Stimulated activated CD4-positive, alpha-beta T cell treated with anti-CD3 and anti-CD28 coated beads, Interleukin-15, amount 100 ng/mL, for 24 hours (primary cell): ENCODE results near the gene SAXO2.
"Not testable (repeated sequence)": the region's sequence is repeated elsewhere in the genome, so short reads cannot be mapped to it uniquely, and the experiment has no call there.

Experiments used
- DNase-seq: peaks from one replicate; pipeline ENCODE4 v3.0.0-alpha.2; 2020

Gene SAXO2

DNA sequence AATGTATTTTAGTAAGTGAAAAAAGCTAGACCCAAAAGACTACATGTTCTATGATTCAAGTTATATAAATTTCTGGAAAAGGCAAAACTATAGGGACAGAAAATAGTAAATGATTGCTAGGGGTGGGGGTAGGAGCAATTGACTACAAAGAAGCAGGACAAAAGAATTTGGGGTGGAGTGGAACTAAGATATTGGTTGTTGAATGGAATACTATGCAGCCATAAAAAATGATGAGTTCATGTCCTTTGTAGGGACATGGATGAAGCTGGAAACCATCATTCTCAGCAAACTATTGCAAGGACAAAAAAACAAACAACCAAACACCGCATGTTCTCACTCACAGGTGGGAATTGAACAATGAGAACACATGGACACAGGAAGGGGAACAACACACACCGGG lies 25.6 kb downstream of the SAXO2 start:
- not testable (repeated sequence) for DNase-seq

DNA sequence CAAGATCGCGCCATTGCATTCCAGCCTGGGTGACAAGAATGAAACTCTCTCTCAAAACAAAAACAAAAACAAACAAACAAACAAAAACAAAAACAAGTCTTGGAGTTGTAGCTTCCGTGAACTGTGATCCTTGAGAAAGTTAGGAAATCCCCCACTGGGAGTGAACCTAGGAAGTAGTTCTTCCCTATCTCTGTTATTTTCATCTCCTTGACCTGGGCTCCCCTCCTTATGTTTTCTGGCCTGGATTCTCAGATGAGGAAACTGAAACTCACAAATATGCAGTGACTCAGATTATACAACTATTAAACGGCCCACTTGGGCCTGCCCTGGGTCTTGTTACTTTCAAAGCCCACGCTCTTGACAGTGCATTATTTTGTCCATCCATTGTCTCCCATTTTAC lies 29.7 kb downstream of the SAXO2 start:
- DNase-seq, result no peak

DNA sequence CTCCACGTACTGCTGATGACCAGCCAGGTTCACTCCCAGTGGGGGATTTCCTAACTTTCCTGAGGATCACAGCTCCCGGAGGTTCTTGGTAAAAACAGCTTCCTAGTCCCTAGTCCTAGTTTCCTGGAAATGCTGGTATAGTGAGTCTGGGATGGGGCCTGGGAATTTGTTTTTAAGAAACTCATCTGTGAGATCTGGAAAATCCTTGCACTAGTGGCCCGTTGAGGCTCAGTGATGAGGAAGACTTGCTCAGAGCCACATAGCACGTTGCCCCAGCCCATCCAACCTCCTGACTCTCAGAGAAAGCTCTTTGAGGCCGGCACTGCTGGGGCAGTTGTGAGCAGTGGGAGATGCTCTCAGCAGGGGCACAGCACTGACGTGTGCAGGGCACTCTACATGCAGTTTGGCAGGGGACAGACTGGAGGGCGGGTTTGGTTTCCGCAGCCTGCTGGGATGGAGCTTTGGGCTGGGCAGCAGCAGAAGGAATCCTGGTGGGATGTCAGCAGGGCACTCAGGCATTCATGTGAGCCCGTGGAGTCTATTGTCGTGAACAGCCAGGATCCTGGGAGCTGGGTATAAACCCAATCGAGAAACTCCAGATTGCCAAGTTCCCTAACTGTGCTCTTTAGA lies 31.6 kb downstream of the SAXO2 start:
- no peak for DNase-seq

- no peak for DNase-seq
Measured at GRCh38 chr15:82297546-82297945, 34.9 kb downstream of the SAXO2 start.

- DNase-seq, result no peak
Measured at GRCh38 chr15:82298032-82298431, 35.4 kb downstream of the SAXO2 start.

DNA sequence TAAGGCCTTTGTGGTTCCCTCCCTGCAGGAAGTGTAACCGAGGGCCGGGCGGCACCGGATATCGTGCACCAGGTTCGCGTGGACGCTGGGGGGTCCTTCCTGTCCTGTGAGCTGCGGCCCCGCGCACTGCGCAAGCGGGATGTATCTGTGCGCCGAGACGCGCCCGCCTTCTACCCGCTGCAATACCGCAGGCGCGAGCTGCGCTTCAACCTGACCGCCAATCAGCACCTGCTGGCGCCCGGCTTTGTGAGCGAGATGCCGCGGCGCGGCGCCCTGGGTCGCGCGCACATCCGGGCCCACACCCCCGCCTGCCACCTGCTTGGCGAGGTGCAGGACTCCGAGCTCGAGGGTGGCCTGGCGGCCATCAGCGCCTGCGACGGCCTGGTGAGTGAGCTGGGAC lies 35.9 kb downstream of the SAXO2 start:
- DNase-seq, result peak; percentile 63

- not testable (repeated sequence) for DNase-seq
Measured at GRCh38 chr15:82299511-82299914, 36.9 kb downstream of the SAXO2 start.

DNA sequence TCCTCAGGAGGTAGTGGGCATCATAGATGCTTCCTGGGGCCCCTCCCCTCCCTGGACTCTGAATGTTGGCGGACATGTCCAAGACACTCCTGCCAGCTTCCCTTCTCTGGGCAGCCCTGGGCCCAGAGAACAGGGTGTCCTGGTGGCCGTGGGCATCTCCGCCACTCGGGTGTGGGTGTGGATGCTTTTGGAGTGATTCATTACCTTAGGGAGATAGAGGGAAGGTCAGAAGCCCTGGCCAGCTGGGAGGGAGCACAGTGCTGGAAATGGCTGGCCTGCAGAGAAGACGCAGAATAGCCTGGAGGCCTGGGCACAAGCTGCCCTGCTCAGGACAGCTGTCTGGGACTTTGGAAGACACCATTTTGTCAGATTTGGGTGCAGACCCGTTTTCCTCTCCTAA lies 37.7 kb downstream of the SAXO2 start:
- not testable (repeated sequence) for DNase-seq

GRCh38 chr15:82300883-82301282 lies 38.3 kb downstream of the SAXO2 start:
- no peak for DNase-seq

DNA sequence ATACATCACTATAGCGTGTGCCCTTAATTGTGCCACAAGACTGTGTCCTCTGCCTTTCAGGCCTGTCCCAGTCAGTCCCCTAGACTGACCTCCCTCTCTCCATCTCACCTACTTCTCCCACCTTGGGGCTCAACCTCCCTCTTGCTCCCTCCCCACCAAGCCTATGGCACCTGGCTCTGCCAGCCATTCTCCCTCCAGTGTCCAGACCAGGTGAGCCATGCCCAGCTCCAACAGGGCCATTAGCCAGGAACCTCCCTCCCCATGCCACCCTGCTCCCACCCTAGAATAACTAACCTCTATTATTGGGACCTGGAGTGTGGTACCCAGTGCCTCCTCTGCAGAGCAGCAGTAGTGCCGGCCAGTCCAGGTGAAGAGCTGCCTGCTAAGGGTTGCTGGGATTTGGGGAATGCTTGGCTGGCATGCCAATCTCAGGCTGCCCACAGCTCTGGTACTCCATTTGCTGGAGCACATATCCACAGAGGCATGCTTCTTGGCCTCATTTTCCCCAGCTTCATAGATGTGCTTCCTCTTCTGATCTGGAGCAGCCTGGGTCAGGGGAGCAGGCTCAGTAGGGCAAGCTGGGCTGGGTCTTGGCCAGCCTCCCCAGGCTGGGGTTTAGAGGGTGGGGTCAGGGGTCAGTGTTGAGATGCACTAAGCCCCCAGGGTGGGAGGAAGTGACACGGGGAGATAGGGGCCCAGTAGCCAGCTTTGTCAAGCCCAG lies 38.8 kb downstream of the SAXO2 start:
- DNase-seq, result no peak

- no peak for DNase-seq
Measured at GRCh38 chr15:82303956-82304777, 41.5 kb downstream of the SAXO2 start.

- DNase-seq, result no peak
Measured at GRCh38 chr15:82304778-82305090, 42.1 kb downstream of the SAXO2 start.

DNA sequence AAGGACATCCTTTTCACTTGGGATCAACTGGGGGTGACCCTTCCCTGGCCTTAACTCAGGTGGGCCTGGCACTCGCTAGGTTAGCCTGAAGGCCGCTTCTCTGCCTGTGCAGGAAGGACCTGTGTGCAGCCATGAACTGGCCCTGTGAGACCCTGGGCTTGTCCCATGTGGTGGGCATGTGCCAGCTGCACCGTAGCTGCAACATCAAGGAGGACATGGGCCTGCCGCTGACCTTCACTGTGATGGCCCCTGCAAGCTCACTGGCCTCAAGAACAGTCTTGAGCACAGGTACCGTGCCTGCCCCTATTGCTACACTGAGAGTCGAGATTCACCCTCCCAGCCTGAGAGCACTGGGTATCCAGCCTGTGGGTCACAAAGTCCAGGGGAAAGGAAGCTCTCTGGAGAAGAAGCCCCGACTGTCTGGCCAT lies 43.0 kb downstream of the SAXO2 start:
- no peak for DNase-seq

DNA sequence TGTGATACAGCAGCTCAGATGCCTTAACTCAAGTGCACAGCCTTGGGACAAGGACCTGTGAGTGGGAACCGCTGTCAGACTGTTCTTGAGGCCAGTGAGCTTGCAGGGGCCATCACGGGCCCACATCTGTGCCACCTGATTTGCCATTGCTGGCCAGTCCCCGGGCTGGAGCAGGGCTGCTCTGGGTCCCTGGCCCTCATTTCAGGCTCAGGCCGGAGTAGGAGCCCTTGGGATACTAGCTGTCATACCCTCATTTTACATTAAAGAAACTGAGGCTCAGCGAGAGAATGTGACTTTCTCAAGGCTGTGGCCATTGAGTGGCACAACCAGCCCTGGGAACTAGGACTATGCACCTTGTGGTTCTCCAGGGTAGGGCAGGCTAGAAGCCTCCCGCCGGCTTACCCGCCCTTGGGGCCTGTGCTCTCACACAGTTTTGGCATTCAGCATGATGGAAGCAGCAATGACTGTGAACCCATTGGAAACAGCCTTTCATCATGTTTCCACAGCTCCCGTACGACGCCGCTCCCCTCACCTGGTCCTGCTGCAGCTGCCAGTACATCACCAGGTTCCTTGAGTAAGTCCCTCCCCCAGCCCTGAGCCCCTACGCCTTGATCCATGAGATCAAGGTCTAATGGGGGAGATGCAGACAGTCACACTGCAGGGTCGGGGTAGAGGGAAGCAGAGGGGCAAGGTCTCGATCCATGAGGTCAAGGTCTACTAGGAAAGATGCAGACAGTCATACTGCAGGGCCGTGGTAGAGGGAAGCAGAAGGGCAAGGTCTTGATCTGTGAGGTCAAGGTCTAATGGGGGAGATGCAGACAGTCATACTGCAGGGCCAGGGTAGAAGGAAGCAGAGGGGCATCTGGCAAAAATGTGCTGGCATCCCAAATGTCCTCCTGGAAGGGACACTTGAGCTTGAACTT lies 44.4 kb downstream of the SAXO2 start:
- no peak for DNase-seq

- no peak for DNase-seq
Measured at GRCh38 chr15:82307714-82308081, 45.1 kb downstream of the SAXO2 start.

GRCh38 chr15:82309802-82310201 lies 47.2 kb downstream of the SAXO2 start:
- DNase-seq, result no peak

DNA sequence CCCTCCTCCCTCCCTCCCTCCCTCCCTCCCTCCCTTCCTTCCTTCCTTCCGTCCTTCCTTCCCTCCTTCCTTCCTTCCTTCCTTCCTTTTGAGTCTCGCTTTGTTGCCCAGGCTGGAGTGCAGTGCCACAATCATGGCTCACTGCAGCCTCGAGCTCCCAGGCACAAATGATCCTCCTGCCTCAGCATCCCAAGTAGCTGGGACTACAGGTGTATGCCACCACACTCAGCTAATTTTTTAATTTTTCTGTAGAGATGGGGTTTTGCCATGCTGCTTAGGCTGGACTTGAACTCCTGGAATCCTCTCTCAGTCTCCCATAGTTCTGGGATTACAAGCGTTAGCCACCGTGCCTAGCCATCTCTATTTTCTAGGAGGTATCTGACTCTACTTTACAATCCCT lies 48.7 kb downstream of the SAXO2 start:
- not testable (repeated sequence) for DNase-seq

- DNase-seq, result no peak
Measured at GRCh38 chr15:82312586-82313349, 50.1 kb downstream of the SAXO2 start.

DNA sequence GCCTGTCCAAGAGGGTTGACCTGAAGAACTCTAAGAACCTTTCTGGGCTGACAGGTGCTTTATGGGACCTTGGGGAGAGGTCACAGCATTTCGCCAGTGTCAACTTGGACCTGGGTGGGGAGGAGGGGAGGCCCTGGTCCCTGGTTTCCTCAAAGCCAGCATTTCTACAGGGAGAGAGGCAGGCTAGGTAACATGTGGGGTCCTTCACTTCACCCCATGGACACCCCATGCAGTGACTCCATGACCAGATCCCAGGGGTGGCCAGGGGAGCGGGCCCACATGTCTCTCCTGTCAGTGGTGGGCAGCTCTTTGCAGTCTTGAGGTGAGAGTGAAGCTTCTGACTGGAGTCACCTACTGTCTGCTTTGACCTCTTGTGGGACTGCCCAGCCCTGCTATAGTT lies 50.8 kb downstream of the SAXO2 start:
- DNase-seq, result no peak

- DNase-seq, result not testable (repeated sequence)
Measured at GRCh38 chr15:82313951-82314768, 51.5 kb downstream of the SAXO2 start.
